Lower leg skin (tissue), 3 donors: Measurements from ENCODE around the gene CSF1R.

Experiments
- CTCF ChIP-seq, 3 donors: fragments of 450-650 bp; IDR thresholded peaks; one replicate each; pipeline ENCODE4 v1.5.1; 2016; ENCODE audit warnings: antibody characterized with exemption in 3 of 3, mild to moderate bottlenecking in 3 of 3, moderate library complexity in 2 of 3
- POLR2A ChIP-seq, 2 donors: fragments of 450-650 bp; IDR thresholded peaks; one replicate each; pipeline ENCODE4 v1.6.1; 2016 to 2017; ENCODE audit warnings: antibody characterized with exemption in 2 of 2, mild to moderate bottlenecking in 1 of 2, moderate library complexity in 1 of 2

- no peak for TF ChIP-seq POLR2A (IDR thresholded peaks at IDR 0.05)
- no peak for TF ChIP-seq CTCF (IDR thresholded peaks at IDR 0.05)
Measured at GRCh38 chr5:150123542-150123941, 37.2 kb upstream of the CSF1R start.
